Mucosa of stomach (tissue), 1 donor: ENCODE data around the gene NKX6-1.

Source experiments
- H3K27me3 ChIP-seq: one replicate; pipeline ENCODE4 v1.7.0; 2013; ENCODE audit warnings: mild to moderate bottlenecking, low read length; ENCODE audit not compliant: control insufficient read depth, insufficient read depth
- H3K36me3 ChIP-seq: one replicate; pipeline ENCODE4 v1.7.0; 2013; ENCODE audit warnings: low read length; ENCODE audit not compliant: control insufficient read depth, insufficient read depth
- H3K4me1 ChIP-seq: one replicate; pipeline ENCODE4 v1.7.0; 2013; ENCODE audit warnings: mild to moderate bottlenecking, low read length; ENCODE audit not compliant: control insufficient read depth, insufficient read depth
- H3K4me3 ChIP-seq: one replicate; pipeline ENCODE4 v1.7.0; 2013; ENCODE audit warnings: low read length
- H3K9ac ChIP-seq: one replicate; pipeline ENCODE4 v1.7.0; 2013; ENCODE audit warnings: mild to moderate bottlenecking, low read length, moderate library complexity
- H3K9me3 ChIP-seq: one replicate; pipeline ENCODE4 v1.7.0; 2013; ENCODE audit warnings: mild to moderate bottlenecking, low read length, moderate library complexity; ENCODE audit not compliant: control insufficient read depth
- donor health status: Pancreatic carcinoma.

NKX6-1 gene

DNA sequence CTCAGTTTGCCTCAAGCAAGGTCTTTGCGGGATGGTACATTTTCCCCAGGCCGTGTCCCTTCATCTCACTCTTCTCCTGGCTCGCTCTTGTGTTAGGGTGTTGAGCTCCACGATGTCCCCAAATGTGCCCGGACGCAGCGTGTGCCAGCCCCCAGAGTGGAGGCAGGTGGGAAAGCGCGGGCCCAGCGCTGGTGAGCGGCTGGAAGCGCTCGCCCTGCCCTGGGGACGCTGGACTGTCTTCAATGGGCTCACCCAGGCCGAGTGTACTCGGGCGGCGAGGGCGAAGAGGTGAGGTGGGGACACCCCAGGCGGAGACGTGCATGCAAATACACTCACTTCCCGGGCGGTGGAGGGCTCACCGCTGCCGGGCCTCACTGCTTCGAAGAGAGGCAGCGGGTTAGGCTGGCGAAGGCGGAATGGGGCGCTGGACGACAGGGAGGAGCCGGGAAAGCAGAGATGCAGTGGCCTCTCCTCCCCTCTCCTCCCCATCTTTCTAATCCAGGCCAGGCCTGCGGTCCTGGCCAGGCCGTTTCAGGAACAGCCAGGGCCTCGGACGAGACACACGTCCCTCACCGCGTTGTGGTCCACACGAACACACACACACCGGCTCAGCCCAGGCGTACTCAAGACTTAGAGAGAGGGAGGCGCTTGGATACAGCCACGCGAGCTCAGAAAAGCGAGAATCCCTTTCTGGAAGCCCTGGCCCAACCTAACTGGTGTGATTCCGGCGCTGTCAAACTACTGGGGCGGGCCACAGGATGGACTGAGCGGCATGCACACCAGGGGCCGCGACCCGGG is 2.2 kb downstream of the NKX6-1 start:
- Histone ChIP-seq H3K9ac (peak overlapping the region; percentile 11), H3K4me1 (peaks cover 20% of the 10 kb centered on the region), H3K9me3 (no peaks in the 10 kb centered on the region), H3K4me3 (no peak overlapping the region), H3K36me3 (no peaks in the 10 kb centered on the region), H3K27me3 (peaks cover 99% of the 10 kb centered on the region)

DNA sequence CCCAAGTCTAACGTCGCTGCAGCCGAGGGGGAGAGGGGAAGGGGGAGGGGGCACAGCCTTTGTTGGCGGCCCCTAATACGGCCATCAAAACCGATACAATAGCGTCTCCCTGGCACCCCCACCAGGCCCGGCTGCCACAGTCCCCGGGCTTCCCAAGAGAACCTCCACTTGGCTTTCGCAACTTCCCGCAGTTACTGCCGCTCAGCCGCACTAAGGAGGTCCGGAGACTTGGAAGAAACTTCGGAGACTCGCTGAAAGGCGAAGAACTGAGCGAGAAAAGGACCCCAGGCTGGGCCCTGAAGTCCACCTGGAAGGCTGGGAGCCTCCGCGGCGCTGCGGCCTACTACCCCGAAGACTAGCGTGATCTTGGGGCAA is 2.8 kb downstream of the NKX6-1 start:
- Histone ChIP-seq H3K36me3 (no peaks in the 10 kb centered on the region), H3K4me3 (no peak overlapping the region), H3K27me3 (peaks cover 99% of the 10 kb centered on the region), H3K4me1 (peaks cover 20% of the 10 kb centered on the region), H3K9ac (peak overlapping the region; percentile 11), H3K9me3 (no peaks in the 10 kb centered on the region)

DNA sequence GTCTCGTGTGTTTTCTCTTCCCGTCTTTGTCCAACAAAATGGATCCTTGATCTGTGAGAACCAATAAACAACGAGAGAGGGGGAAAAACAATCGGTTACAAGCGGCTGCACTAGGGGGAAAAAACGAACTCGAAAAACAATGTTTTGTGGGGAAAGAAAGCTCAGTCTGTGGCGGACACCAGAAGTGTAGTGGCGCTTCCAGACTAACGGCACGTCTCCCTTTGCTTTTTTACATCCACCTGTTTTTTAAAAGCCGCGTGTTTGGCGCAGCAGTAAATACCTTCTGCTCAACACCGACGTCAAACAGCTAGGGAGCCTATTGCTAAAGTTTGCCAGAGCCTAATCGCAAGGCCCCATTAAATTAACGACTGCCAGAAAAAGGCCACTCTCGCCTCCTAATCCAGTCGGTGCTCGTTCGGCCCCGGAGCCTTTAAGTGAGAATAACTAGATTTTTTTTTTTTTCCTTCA is 3.3 kb downstream of the NKX6-1 start:
- Histone ChIP-seq H3K4me3 (no peak overlapping the region), H3K27me3 (peaks cover 99% of the 10 kb centered on the region), H3K4me1 (peaks cover 20% of the 10 kb centered on the region), H3K9ac (no peak overlapping the region), H3K9me3 (no peaks in the 10 kb centered on the region), H3K36me3 (no peaks in the 10 kb centered on the region)

DNA sequence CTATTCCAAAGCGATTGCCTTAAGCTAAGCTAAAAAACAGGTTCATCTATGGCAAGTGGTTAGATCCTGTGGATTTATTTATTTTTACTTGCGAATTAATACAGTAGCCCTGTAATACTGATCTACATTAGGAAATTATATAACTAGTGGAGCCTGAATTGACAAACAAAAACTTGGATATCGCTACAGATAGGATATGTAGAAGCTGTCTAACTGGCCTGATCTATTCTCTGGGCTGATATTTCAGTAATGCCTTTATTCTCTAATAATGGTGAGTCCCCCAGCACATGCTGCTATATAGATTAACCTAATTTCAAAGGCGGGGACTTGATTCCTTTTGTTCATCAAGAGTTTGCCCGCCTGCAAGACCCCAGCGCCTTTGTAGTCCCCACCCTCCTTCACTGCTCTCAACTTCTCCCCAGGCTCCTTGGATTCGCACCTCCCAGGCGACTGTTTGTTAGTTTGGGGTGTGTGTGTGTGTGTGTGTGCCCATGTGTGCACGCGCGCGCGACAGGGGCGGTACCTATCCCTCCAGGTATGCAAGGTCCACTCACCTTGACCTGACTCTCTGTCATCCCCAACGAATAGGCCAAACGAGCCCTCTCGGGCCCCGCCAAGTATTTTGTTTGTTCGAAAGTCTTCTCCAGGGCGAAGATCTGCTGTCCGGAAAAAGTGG is 3.8 kb downstream of the NKX6-1 start:
- H3K9me3 ChIP-seq = no peaks in the 10 kb centered on the region
- no peak overlapping the region for H3K9ac ChIP-seq
- H3K4me1 ChIP-seq = peaks cover 20% of the 10 kb centered on the region
- peaks cover 95% of the 10 kb centered on the region for H3K27me3 ChIP-seq
- H3K36me3 ChIP-seq = no peaks in the 10 kb centered on the region
- H3K4me3 ChIP-seq = no peak overlapping the region

DNA sequence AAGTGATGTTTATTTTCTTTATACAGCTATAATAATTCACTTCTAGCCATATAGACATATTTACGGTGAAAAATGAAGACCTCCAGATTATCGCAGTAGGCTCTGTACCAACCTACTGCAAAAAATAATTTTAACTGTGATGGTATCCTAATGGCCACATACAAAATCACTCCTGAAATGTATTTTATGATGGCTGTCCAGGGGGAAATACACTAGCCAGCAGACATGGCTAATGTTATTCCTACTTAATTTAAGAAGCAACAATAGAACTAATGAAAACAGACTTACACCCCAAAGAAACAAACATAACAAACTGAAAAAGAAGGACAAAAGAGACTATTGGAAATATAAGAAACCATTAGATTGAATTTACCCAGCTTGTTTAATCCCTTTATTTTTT is 4.6 kb downstream of the NKX6-1 start:
- H3K36me3 ChIP-seq = no peaks in the 10 kb centered on the region
- peaks cover 17% of the 10 kb centered on the region for H3K4me1 ChIP-seq
- no peak overlapping the region for H3K4me3 ChIP-seq
- no peaks in the 10 kb centered on the region for H3K9me3 ChIP-seq
- H3K27me3 ChIP-seq = peaks cover 94% of the 10 kb centered on the region
- H3K9ac ChIP-seq = no peak overlapping the region

DNA sequence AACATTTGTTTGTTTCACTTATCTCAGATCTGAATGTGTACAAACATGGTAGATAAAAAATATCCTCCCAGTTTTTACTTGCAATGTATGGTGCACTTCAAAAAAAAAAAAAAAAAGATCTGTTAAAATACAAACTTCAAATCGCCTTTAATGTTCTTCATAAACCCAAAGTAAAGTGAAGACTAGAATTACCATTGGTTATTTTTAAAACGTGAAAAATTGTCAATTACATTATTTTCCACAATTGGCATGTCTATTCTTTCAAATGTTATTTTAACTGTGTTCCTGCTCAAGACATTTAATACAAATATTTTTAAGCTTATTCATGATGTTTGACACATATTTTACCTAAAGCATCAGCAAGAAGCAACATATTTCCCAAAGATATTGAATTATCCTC is 5.0 kb downstream of the NKX6-1 start:
- Histone ChIP-seq H3K9me3 (no peaks in the 10 kb centered on the region), H3K9ac (no peak overlapping the region), H3K4me3 (no peak overlapping the region), H3K27me3 (peaks cover 92% of the 10 kb centered on the region), H3K36me3 (no peaks in the 10 kb centered on the region), H3K4me1 (peaks cover 13% of the 10 kb centered on the region)

DNA sequence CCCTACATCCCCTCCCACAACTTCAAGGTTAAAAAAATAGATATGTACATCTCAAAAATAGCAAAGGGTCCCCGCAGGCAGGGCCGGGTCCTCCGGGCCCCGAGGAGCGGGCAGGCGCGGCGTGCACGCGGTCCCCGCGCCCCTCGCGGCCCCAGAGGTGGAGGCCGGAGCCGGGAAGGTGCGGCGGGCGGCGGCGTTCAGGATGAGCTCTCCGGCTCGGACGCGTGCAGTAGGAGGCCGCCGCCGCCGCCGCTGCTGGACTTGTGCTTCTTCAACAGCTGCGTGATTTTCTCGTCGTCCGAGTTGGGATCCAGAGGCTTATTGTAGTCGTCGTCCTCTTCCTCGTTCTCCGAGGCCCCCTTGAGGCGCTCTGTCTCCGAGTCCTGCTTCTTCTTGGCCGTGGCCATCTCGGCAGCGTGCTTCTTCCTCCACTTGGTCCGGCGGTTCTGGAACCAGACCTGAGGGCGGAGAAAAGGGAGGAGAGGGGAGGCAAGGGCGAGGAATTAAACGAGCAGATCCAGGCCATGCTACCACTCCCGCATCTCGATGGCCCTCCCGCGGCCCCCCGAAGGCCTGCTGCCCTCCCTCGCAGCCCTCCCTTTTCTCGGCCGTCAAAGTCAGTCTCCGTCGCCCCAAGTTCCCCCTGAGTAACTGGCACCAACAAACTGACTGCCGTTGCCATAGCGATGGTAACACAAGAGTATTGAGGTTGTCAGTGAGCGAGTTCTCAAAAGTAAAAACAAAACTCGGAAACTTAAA is 5.8 kb downstream of the NKX6-1 start:
- H3K4me1 ChIP-seq = peaks cover 6% of the 10 kb centered on the region
- no peaks in the 10 kb centered on the region for H3K36me3 ChIP-seq
- peaks cover 89% of the 10 kb centered on the region for H3K27me3 ChIP-seq
- H3K4me3 ChIP-seq = no peak overlapping the region
- no peak overlapping the region for H3K9ac ChIP-seq
- H3K9me3 ChIP-seq = no peaks in the 10 kb centered on the region

DNA sequence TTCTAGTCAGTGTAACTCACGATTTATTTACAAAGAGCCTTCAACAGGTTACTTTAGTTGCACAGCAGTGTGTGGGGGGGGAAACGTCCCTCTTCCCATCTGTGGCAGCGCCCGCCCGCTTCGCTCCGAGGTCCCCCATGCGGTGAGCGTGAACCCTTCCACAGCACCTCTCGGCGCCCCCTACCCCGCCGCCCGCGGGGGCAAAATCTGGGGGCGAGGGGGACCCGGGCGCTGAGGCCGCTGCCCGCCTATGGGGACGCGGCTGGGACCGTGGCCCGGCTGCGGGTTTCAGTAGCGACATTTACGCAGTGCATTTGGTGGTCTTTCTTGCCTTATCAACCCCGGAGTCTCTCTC is 6.4 kb downstream of the NKX6-1 start:
- H3K36me3 ChIP-seq = no peaks in the 10 kb centered on the region
- no peaks in the 10 kb centered on the region for H3K9me3 ChIP-seq
- peaks cover under 1% of the 10 kb centered on the region for H3K4me1 ChIP-seq
- H3K4me3 ChIP-seq = no peak overlapping the region
- H3K9ac ChIP-seq = no peak overlapping the region
- H3K27me3 ChIP-seq = peaks cover 83% of the 10 kb centered on the region

DNA sequence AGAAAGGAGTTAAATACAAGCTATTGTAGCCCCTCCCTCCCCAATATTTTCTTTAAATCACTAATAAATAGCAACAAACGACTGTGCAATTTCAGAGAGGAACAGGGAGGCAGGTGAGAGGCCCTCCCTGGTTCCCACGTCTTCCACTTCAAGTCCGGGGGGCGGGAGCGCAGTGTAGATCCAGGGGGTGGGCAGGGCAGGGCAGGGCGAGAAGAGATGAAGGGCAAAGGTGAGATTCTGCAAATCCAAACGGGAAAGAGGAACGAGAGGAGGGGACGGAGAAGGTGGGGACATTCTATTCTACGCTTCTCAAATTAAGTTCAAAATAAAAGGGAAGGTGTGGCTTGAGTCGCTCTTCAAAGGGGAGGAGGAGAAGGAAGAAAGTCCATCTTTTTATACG is 6.8 kb downstream of the NKX6-1 start:
- H3K36me3 ChIP-seq = no peaks in the 10 kb centered on the region
- H3K27me3 ChIP-seq = peaks cover 83% of the 10 kb centered on the region
- no peak overlapping the region for H3K4me3 ChIP-seq
- H3K9ac ChIP-seq = no peak overlapping the region
- H3K9me3 ChIP-seq = no peaks in the 10 kb centered on the region
- H3K4me1 ChIP-seq = no peaks in the 10 kb centered on the region

DNA sequence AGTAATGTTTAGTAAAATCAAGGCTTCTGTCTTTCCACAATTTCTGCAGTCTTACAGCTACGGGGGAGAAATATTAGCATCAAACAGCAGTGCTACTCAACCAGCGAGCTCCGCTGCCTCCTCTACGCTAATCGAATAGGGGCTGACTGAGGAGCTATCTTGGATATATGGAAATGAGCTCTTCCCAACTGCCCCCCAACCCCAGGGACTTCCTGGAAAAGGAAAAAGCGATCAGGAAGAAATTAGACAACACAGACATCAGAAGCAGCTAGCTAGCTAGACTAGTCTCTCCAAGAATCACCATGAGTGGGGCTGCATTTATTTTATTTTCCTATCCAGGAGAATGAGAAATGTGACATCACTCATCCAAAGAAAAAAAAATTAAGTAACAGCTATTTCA is 7.6 kb downstream of the NKX6-1 start:
- H3K9me3 ChIP-seq = no peaks in the 10 kb centered on the region
- H3K36me3 ChIP-seq = no peaks in the 10 kb centered on the region
- peaks cover 77% of the 10 kb centered on the region for H3K27me3 ChIP-seq
- no peak overlapping the region for H3K9ac ChIP-seq
- no peak overlapping the region for H3K4me3 ChIP-seq
- H3K4me1 ChIP-seq = no peaks in the 10 kb centered on the region

DNA sequence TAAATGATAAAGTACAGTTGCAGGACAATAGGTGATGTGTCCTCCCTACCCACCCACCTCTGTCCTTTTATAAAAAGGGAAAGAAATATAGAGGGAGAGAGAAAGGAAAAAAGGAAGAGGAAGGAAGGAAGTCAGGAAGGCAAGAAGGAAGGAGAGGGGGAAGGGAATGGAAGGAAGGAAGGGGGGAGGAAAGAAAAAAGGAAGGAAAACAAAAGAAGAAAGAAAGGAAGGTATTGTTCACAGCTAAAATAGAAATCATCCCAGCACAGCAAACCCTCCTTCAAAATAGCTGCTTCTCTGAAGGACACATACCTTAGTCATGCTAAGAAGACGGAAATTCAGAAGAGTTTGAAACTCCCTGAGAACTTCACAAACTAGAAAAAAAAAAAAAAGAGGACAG is 8.4 kb downstream of the NKX6-1 start:
- peaks cover 72% of the 10 kb centered on the region for H3K27me3 ChIP-seq

DNA sequence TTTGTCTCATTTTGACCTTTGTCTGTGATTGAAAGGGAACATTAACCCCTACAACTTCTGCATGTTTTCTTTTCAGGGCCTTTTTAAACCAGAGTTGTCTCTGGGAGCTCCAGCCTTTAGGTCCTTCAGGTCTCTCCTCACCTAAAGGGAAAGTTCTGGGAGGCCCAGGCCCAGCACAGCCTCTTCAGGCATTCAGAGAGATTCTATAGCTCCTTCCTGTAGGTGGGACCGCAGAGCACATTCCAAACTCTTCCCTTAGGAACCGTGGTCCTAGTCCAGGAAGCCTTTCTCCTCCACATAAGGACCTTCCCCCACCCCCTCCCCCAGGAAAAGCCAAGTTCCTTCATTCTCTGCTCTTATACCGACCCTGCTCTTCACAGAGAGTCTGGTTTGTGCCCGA is 14.9 kb downstream of the NKX6-1 start:
- no peak overlapping the region for H3K9ac ChIP-seq
- no peak overlapping the region for H3K4me3 ChIP-seq
- no peaks in the 10 kb centered on the region for H3K9me3 ChIP-seq
- peaks cover 75% of the 10 kb centered on the region for H3K27me3 ChIP-seq
- H3K4me1 ChIP-seq = peaks cover 13% of the 10 kb centered on the region
- no peaks in the 10 kb centered on the region for H3K36me3 ChIP-seq

More for the DNA sequence above, 8.4 kb downstream of the NKX6-1 start:
- H3K4me1 ChIP-seq = no peaks in the 10 kb centered on the region
- H3K9ac ChIP-seq = no peak overlapping the region
- H3K9me3 ChIP-seq = no peaks in the 10 kb centered on the region
- H3K36me3 ChIP-seq = no peaks in the 10 kb centered on the region
- no peak overlapping the region for H3K4me3 ChIP-seq
